ENCODE results near the gene HBG2.

DNA sequence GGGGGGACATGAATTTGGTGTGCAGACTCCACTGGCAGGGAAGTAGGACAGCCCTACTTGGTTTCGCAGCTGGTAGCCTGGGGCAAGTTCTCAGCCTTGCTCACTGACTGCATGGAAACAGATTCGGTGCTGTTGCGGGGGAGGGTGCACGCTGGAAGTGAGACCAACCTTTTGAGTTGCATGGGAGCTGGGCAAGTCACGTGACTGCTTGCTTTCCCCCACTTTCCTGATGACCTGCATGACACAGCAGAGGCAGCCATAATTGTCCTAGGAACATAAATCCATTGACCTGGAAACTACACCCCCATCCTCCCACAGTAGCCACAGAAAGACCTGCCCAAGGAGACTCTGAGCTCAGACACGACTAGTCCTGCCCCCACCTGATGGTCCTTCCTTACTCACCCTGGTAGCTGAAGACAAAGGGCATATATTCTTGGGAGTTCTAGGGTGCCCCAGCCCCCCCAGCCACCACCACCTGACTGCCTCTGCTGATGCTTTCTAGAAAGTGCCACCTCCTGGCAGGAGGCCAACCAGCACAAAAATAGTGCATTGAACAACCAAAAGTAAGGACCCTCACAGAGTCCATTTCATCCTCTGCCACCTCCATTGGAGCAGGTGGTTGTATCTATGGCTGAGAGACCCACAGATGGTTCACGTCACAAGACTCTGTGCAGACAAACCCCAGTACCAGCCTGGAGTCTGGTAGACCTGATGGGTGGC lies 4.1 kb upstream of the HBG2 start:
- TF ChIP-seq, protein P1, sequence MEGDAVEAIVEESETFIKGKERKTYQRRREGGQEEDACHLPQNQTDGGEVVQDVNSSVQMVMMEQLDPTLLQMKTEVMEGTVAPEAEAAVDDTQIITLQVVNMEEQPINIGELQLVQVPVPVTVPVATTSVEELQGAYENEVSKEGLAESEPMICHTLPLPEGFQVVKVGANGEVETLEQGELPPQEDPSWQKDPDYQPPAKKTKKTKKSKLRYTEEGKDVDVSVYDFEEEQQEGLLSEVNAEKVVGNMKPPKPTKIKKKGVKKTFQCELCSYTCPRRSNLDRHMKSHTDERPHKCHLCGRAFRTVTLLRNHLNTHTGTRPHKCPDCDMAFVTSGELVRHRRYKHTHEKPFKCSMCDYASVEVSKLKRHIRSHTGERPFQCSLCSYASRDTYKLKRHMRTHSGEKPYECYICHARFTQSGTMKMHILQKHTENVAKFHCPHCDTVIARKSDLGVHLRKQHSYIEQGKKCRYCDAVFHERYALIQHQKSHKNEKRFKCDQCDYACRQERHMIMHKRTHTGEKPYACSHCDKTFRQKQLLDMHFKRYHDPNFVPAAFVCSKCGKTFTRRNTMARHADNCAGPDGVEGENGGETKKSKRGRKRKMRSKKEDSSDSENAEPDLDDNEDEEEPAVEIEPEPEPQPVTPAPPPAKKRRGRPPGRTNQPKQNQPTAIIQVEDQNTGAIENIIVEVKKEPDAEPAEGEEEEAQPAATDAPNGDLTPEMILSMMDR (IDR thresholded peaks at IDR 0.05): no peak
- TF ChIP-seq, protein P2, sequence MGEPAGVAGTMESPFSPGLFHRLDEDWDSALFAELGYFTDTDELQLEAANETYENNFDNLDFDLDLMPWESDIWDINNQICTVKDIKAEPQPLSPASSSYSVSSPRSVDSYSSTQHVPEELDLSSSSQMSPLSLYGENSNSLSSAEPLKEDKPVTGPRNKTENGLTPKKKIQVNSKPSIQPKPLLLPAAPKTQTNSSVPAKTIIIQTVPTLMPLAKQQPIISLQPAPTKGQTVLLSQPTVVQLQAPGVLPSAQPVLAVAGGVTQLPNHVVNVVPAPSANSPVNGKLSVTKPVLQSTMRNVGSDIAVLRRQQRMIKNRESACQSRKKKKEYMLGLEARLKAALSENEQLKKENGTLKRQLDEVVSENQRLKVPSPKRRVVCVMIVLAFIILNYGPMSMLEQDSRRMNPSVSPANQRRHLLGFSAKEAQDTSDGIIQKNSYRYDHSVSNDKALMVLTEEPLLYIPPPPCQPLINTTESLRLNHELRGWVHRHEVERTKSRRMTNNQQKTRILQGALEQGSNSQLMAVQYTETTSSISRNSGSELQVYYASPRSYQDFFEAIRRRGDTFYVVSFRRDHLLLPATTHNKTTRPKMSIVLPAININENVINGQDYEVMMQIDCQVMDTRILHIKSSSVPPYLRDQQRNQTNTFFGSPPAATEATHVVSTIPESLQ (CRISPR knock-in tag; IDR thresholded peaks at IDR 0.05): no peak
- TF ChIP-seq, protein P3, sequence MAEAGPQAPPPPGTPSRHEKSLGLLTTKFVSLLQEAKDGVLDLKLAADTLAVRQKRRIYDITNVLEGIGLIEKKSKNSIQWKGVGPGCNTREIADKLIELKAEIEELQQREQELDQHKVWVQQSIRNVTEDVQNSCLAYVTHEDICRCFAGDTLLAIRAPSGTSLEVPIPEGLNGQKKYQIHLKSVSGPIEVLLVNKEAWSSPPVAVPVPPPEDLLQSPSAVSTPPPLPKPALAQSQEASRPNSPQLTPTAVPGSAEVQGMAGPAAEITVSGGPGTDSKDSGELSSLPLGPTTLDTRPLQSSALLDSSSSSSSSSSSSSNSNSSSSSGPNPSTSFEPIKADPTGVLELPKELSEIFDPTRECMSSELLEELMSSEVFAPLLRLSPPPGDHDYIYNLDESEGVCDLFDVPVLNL (CRISPR knock-in tag; IDR thresholded peaks at IDR 0.05; ENCODE audit: borderline replicate concordance, low read depth): no peak
- TF ChIP-seq SMAD4 (CRISPR knock-in tag; IDR thresholded peaks at IDR 0.05) (no peak), TP53 (CRISPR knock-in tag; IDR thresholded peaks at IDR 0.05) (no peak), ZBTB21 (CRISPR knock-in tag; IDR thresholded peaks at IDR 0.05; ENCODE audit: borderline replicate concordance) (no peak), TEAD1 (CRISPR knock-in tag; IDR thresholded peaks at IDR 0.05) (no peak), IRF2 (CRISPR knock-in tag; IDR thresholded peaks at IDR 0.05; ENCODE audit: borderline replicate concordance, low read depth) (no peak)
- TF ChIP-seq, protein P4, sequence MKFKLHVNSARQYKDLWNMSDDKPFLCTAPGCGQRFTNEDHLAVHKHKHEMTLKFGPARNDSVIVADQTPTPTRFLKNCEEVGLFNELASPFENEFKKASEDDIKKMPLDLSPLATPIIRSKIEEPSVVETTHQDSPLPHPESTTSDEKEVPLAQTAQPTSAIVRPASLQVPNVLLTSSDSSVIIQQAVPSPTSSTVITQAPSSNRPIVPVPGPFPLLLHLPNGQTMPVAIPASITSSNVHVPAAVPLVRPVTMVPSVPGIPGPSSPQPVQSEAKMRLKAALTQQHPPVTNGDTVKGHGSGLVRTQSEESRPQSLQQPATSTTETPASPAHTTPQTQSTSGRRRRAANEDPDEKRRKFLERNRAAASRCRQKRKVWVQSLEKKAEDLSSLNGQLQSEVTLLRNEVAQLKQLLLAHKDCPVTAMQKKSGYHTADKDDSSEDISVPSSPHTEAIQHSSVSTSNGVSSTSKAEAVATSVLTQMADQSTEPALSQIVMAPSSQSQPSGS (CRISPR knock-in tag; IDR thresholded peaks at IDR 0.05; ENCODE audit: borderline replicate concordance, low read depth): no peak
- TF ChIP-seq, protein P5, sequence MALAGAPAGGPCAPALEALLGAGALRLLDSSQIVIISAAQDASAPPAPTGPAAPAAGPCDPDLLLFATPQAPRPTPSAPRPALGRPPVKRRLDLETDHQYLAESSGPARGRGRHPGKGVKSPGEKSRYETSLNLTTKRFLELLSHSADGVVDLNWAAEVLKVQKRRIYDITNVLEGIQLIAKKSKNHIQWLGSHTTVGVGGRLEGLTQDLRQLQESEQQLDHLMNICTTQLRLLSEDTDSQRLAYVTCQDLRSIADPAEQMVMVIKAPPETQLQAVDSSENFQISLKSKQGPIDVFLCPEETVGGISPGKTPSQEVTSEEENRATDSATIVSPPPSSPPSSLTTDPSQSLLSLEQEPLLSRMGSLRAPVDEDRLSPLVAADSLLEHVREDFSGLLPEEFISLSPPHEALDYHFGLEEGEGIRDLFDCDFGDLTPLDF (CRISPR knock-in tag; IDR thresholded peaks at IDR 0.05): no peak
- TF ChIP-seq, protein P6, sequence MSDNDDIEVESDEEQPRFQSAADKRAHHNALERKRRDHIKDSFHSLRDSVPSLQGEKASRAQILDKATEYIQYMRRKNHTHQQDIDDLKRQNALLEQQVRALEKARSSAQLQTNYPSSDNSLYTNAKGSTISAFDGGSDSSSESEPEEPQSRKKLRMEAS (CRISPR knock-in tag; IDR thresholded peaks at IDR 0.05): no peak
